HEK293 (cell line): ENCODE results near the gene HEATR5A.

Source experiments
- CTCF ChIA-PET: fragments of 350-600 bp; formaldehyde crosslinking; extraction: SDS; loops from one replicate; lab custom pipeline; 2021; ENCODE audit warnings: antibody characterized with exemption; lab: Yijun Ruan, JAX
- POLR2A ChIA-PET: fragments of 300-600 bp; formaldehyde crosslinking; extraction: SDS; loops from one replicate; lab custom pipeline; 2020; ENCODE audit warnings: antibody characterized with exemption, inconsistent platforms; lab: Yijun Ruan, JAX
- H3K27ac ChIP-seq: fragments of 200-500 bp; sonication (Bioruptor generic); 2 replicates; pipeline ENCODE4 v1.5.1; 2014; ENCODE audit warnings: low read depth, low read length, control low read depth, inconsistent platforms; ENCODE audit errors: extremely low read depth
- H3K36me3 ChIP-seq, 2 experiments: fragments of 200-500 bp in 1 of 2; sonication (Bioruptor generic) in 1 of 2; 1 replicate in 1 of 2; 2 replicates in 1 of 2; pipeline ENCODE4 v1.5.1; 2014 to 2017; ENCODE audit warnings: inconsistent platforms in 2 of 2, low read length in 2 of 2; ENCODE audit not compliant: control insufficient read depth in 2 of 2, insufficient read depth in 1 of 2
- H3K4me1 ChIP-seq: fragments of 200-500 bp; sonication (Bioruptor generic); 2 replicates; pipeline ENCODE4 v1.5.1; 2014; ENCODE audit warnings: mild to moderate bottlenecking, low read length, inconsistent platforms; ENCODE audit not compliant: control insufficient read depth, insufficient read depth
- H3K4me3 ChIP-seq: 2 replicates; pipeline ENCODE4 v1.5.1; 2011; ENCODE audit warnings: low read depth, mild to moderate bottlenecking, control low read depth, low read length, moderate library complexity
- H3K9me3 ChIP-seq: fragments of 200-500 bp; sonication (Bioruptor generic); 2 replicates; pipeline ENCODE4 v1.5.1; 2014; ENCODE audit warnings: low read depth, low read length, inconsistent platforms; ENCODE audit not compliant: control insufficient read depth, insufficient read depth
- ELK4 ChIP-seq: IDR thresholded peaks from 2 replicates; pipeline ENCODE4 v1.6.1; 2011; ENCODE audit warnings: mild to moderate bottlenecking, low read depth, low read length, borderline replicate concordance
- GLIS1 ChIP-seq: fragments of 450-650 bp; formaldehyde crosslinking; IDR thresholded peaks from 2 replicates; pipeline ENCODE4 v1.5.1; 2016; ENCODE audit warnings: missing biosample characterization, missing genetic modification characterization
- HOXC10 ChIP-seq: sonication (generic); formaldehyde crosslinking; IDR thresholded peaks from 2 replicates; pipeline ENCODE4 v1.8.1; 2023; ENCODE audit warnings: mild to moderate bottlenecking, missing genetic modification reagents
- IKZF3 ChIP-seq: fragments of 450-650 bp; IDR thresholded peaks from 2 replicates; pipeline ENCODE4 v1.5.0; 2018; ENCODE audit warnings: missing biosample characterization, mild to moderate bottlenecking, missing genetic modification characterization, moderate library complexity
- KLF7 ChIP-seq: fragments of 450-650 bp; formaldehyde crosslinking; IDR thresholded peaks from 2 replicates; pipeline ENCODE4 v1.5.1; 2016; ENCODE audit warnings: missing biosample characterization, missing genetic modification characterization, borderline replicate concordance
- PRDM2 ChIP-seq: fragments of 450-650 bp; formaldehyde crosslinking; IDR thresholded peaks from 2 replicates; pipeline ENCODE4 v1.5.1; 2016; ENCODE audit warnings: missing biosample characterization, missing genetic modification characterization, borderline replicate concordance
- PRDM6 ChIP-seq: fragments of 450-650 bp; formaldehyde crosslinking; IDR thresholded peaks from 2 replicates; pipeline ENCODE4 v1.5.1; 2017; ENCODE audit warnings: missing biosample characterization, missing genetic modification characterization
- REST ChIP-seq: fragments of 450-650 bp; formaldehyde crosslinking; IDR thresholded peaks from 2 replicates; pipeline ENCODE4 v1.5.1; 2016; ENCODE audit warnings: missing biosample characterization, missing genetic modification characterization
- ZBTB7A ChIP-seq: fragments of 450-650 bp; formaldehyde crosslinking; IDR thresholded peaks from 2 replicates; pipeline ENCODE4 v1.5.1; 2016; ENCODE audit warnings: low read depth, missing biosample characterization, missing genetic modification characterization
- ZFP37 ChIP-seq: fragments of 450-650 bp; formaldehyde crosslinking; IDR thresholded peaks from 2 replicates; pipeline ENCODE4 v1.5.1; 2016; ENCODE audit warnings: missing biosample characterization, missing genetic modification characterization
- ZNF175 ChIP-seq: fragments of 450-650 bp; formaldehyde crosslinking; IDR thresholded peaks from 2 replicates; pipeline ENCODE4 v1.5.1; 2016; ENCODE audit warnings: missing biosample characterization, missing genetic modification characterization
- ZNF26 ChIP-seq: fragments of 450-650 bp; formaldehyde crosslinking; IDR thresholded peaks from 2 replicates; pipeline ENCODE4 v1.5.1; 2016; ENCODE audit warnings: missing biosample characterization, missing genetic modification characterization
- ZNF324 ChIP-seq: fragments of 450-650 bp; formaldehyde crosslinking; IDR thresholded peaks from 2 replicates; pipeline ENCODE4 v1.5.1; 2016; ENCODE audit warnings: missing biosample characterization, missing genetic modification characterization
- ZNF416 ChIP-seq: fragments of 450-650 bp; formaldehyde crosslinking; IDR thresholded peaks from 2 replicates; pipeline ENCODE4 v1.5.1; 2016; ENCODE audit warnings: missing biosample characterization, missing genetic modification characterization
- ZNF514 ChIP-seq: fragments of 450-650 bp; formaldehyde crosslinking; IDR thresholded peaks from 2 replicates; pipeline ENCODE4 v1.5.1; 2016; ENCODE audit warnings: missing biosample characterization, missing genetic modification characterization
- ZNF623 ChIP-seq: fragments of 450-650 bp; formaldehyde crosslinking; IDR thresholded peaks from 2 replicates; pipeline ENCODE4 v1.5.1; 2016; ENCODE audit warnings: missing biosample characterization, missing genetic modification characterization
- ZNF639 ChIP-seq: fragments of 450-650 bp; formaldehyde crosslinking; IDR thresholded peaks from 2 replicates; pipeline ENCODE4 v1.5.1; 2016; ENCODE audit warnings: missing biosample characterization, missing genetic modification characterization
- ZSCAN5A ChIP-seq: fragments of 450-650 bp; formaldehyde crosslinking; IDR thresholded peaks from 2 replicates; pipeline ENCODE4 v1.5.1; 2016; ENCODE audit warnings: missing biosample characterization, missing genetic modification characterization

Gene HEATR5A

GRCh38 chr14:31266437-31267331 is 153.7 kb downstream of the HEATR5A start:
- ChIA-PET POLR2A (no interaction called here), CTCF (interaction anchor here (0.6 to 1.1 kb wide), 3 partner anchors 8 to 195 kb away, joined by 3 to 4 read pairs (median 3); no protein-coding TSS in a partner anchor)
- Histone ChIP-seq H3K9me3 (no peaks in the 10 kb centered on the region), H3K4me3 (no peak overlapping the region)
- TF ChIP-seq ZNF639 (tag by site-specific recombination) (no peak), ZNF175 (tag by site-specific recombination) (no peak), REST (tag by site-specific recombination) (no peak), ZFP37 (no peak), ZNF514 (tag by site-specific recombination) (no peak), PRDM6 (tag by site-specific recombination) (no peak), KLF7 (no peak), ZBTB7A (tag by site-specific recombination) (no peak), ZNF324 (tag by site-specific recombination) (no peak), ZNF26 (tag by site-specific recombination) (no peak), HOXC10 (CRISPR knock-in tag) (no peak), GLIS1 (tag by site-specific recombination) (no peak), PRDM2 (no peak), ZNF416 (tag by site-specific recombination) (no peak), ZNF623 (tag by site-specific recombination) (no peak), ZSCAN5A (tag by site-specific recombination) (no peak), ELK4 (no peak), IKZF3 (tag by site-specific recombination) (no peak)
- TF ChIP-seq, all 188 proteins: peak for 0
- no peaks in the 10 kb centered on the region for H3K36me3 ChIP-seq
- no peak overlapping the region for H3K27ac ChIP-seq
- 0 out of 2 replicates have a peak, but pooled peaks cover 2% of the 10 kb centered on the region for H3K4me1 ChIP-seq
